GM19463 (cell line): Measurements from ENCODE around the gene ENG.
"Not testable (repeated sequence)": the region's sequence is repeated elsewhere in the genome, so short reads cannot be mapped to it uniquely, and the experiment has no call there.

Source experiments
- ATAC-seq: cut with Tn5 transposase; IDR thresholded peaks from one replicate; pipeline ENCODE4 v1.9.1; 2021; ENCODE audit warnings: mild to moderate bottlenecking, moderate library complexity; ENCODE audit not compliant: unreplicated experiment

Gene ENG

DNA sequence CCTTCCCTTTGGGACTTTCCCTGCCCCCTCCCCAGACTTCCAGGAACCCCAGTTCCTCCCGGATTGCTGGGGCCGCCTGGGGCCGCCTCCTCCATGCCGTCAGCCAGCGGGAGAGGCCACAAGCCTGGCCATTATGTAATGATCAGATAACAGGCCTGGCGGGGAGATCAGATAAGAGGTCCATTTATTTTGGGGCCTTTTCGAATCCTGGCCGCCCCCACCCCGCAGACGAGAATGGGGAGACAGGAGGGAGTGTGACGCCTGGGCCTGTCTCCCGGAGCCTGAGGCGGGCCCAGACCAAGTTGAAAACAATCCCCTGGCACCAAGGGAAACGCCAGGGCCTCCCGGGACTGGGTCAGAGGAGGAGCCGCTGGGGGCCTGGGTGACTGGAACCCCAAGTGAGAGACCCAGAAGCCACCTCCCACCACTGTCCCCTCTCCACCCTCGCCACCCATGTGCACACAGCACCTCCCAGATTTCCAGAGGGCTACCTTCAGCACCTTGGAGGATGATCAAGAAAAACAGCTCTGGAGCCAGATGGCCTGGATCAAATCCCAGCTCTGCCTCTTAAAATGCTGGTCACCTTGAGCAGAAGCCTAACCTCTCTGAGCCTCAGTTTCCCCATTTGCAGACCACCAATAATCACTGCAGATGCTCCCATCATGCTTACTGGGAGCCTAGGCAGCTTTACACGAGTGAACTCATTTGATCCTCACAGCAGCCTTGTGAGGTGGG, 7.8 kb downstream of the ENG start:
- no peak for ATAC-seq

DNA sequence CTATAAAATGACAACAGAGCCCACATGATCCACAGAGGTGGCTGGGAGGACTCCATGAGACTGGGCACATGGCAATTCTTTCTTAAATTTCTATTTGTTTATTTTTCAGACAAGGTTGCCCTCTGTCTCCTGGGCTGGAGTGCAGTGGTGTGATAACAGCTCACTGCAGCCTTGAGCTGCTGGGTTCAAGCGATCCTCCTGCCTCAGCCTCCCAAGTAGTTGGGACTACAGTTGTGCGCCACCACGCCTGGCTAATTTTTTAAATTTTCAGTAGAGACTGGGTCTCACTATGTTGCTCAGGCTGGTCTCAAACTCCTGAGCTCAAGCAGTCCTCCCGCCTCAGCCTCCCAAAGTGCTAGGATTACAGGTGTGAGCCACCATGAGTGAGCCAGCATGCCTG, 8.8 kb downstream of the ENG start:
- ATAC-seq = not testable (repeated sequence)

DNA sequence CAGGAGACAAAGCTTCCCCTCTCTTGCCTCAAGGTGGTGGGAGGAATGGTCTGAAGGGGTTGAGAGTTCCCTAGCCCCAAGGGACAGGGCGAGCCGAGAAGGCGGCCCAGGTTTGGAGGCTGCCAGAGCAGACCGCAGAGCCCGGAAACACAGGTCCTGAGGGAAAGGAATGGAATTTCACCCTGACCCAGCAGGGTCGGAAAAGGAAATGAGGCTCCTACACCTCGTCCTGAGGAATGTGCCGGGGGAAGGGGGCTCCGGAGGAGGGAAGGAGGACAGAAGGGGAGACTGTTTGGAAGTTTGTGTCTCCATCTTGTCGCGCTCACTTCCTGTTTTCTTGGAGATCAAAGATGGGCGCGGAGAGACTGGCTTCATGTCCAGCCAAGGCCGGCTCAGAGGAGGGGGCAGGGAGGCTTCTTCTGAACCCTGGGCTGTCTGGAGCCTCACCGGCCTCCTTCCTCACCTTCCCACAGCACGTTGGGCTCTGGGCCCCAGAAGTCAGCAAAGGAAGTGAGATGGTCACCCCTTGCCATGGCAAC, 9.6 kb downstream of the ENG start:
- no peak for ATAC-seq

DNA sequence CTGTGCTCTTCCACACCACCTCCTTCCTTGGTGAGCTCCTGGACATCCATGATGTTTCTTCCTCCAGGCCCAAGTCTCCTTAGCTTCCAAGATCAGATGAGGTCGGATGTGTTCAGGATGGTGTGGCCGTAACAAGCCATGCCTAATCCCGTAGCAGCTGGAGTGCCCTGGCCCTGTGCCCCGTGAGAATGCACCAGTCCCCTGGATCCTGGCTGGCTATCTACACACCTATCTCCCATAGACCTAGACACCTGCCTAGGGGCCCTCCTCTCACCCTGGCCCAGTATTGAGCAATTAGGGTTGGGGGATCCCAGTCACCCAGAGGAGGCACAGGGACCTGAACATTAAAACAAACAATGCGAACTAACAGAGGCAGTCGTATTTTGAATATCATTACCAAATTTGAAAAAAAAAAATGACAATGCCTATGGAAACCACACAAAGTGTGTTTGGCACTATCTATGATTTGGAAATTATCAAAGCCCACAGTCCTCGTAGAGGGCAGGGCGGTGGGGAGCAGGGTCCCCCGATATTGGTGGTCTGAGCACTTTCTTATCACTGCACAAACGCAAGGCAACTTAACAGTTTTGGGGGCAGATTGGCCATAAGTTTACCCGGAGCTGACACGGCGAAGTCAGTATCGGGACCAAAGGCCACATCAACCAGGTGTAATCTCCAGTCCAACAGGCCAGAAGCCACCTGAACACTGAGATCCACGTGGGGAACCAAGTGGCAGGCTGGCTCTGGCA, 13.2 kb downstream of the ENG start:
- ATAC-seq = no peak

DNA sequence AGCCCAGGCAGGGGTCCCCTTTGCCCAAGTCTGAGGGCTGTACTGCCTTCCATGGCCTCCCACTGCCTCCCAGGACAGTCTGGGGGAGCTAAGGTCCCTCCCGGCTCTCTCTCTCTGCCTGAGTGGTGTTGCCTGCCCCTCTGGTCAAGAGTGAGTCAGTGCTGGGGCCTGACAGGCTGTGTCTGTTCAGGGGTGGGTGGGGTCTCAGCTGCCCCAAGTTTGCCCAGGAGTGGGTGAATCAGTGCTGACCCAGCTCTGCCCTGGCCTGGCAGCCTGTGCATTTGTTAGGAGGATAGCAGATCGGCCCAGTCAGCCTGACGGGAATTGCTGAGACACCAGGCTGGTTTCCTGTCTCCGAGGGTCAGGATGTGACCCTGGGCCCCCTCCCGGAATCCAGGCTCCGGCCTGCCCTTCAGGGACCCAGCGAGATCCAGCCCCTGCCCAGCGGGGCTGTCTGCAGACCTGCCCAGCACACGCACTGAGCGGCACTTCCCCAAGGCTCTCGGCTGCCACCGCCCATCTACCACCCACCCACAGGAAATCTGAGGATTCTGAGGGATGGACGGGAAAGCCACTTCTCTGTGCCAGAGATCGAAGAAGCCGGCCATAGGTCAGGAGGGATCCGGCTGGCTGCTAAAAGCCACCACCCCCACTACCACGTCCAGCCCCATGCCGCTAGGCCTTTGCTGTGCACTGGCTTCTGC, 15.9 kb downstream of the ENG start:
- ATAC-seq = no peak

DNA sequence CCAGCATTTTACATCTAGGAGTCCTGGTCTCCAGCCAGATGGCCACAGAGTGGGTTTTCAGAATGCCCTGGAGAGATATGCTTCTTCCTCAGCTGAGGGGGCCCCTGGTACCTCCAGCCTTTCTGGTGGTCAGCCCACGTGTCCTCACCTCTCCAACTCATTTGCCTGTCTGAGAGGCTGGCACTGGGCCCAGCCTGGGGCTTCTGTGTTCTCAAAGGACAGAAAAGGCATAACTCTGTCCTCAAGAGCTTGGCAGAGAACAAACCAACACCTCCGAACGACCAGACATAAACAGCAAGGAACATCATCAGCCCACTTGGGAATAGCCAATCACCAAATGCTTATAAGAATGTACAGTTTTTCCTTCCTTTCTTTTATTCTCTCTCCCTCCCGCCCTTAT, 17.1 kb downstream of the ENG start:
- no peak for ATAC-seq

DNA sequence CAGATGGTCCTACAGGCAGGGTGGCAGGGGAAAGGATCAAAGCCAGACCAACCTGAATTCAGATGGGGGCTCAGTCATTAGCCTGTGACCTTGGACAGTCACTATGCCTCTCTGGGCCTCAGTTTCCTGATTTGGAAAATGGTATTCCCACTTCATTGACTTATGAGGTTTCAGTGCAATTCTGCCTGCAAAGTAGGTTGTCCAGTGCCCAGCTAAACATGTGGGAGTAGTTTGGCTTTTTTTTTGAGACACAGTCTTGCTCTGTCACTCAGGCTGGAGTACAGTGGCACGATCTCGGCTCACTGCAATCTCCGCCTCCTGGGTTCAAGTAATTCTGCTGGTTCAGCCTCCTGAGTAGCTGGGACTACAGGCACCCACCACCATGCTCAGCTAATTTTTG, 17.9 kb downstream of the ENG start:
- ATAC-seq = not testable (repeated sequence)

DNA sequence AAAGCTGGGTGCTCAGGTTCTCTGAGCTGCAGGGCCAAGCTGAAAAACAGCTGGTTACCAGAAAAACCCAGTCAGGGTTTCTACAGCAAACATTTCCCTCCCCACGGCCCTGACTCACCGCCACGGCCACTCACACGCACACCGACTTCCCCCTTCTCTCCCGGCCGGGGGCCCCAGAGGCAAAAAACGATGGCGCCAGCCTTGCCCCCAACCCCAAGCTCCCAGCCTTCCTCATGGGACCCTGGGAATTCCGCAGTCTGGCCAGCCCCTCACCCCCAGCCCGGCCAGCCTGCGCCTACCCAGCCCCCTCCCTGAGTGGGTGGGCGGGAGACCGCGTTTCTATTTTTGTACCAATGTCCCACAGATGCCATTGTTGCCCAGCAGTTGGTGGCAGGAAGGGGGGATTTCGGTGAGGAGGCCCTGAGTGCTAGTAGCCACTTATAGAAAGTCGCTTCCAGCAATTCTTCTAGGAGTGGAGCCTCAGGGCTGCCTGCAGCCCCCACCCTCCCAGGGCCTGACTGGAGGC, 18.4 kb downstream of the ENG start:
- ATAC-seq = no peak

DNA sequence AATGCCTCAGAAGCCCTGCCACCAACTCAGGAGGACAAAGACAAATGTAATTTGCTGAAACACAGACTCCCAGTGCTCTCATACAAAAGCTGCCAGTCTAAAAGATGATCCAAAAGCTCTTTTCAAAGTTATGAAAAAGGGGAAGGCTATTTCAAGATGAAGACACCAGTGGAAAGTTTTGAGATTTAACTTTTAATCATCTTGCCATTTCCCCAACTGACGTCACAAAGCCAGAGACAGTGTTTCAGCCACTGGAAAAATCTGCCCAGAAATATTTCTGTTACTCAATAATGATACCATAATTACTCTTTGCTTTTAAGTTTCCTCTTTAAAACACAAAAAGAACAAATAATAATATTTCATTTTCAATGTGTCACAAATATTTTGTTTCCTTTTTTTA, 20.9 kb downstream of the ENG start:
- ATAC-seq = no peak

DNA sequence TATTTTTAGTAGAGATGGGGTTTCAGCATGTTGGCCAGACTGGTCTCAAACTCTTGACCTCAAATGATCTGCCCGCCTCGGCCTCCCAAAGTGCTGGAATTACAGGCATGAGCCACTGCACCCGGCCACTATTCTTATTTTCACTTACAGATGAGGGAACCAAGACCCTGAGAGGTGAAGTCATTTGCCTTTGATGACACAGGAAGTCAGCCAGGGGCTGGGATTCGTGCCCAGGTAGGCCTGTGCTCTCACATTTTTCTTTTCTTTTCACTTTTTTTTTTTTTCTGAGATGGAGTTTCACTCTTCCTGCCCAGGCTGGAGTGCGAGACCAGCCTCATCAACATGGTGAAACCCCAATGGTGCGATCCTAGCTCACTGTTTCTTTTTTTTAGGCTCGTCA, 22.2 kb downstream of the ENG start:
- no peak for ATAC-seq

DNA sequence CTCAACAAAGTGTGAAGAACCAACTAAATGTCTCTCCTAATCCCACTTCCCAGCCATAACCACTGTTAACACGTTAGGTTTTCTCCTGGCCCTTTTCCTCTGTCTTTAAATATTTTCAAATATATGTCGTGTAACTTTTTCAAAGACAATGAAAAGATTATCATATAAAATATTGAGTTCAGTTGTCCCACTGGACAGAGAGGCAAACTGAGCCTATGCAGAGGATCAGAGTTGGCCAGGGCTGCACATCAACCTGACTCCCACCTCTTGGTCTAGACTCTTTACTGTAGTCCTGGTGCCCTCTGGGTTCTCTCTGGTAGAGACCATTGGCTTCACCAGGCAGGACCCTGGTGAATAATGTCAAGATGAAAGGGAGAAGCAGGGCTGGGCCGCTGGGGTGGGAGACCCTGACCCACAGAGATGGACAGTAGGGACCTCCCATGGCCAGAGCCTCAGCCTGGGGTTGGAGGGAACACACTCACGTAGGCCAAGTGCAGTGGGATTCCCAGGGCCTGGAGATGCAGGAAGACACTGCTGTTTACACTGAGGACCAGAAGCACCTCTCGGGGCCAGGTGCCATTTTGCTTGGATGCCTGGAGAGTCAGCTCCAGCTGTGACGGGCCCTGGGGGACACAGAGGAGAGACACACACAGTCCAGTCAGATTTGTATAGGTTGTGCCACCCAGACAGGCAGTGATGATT, 25.1 kb downstream of the ENG start:
- ATAC-seq = no peak

DNA sequence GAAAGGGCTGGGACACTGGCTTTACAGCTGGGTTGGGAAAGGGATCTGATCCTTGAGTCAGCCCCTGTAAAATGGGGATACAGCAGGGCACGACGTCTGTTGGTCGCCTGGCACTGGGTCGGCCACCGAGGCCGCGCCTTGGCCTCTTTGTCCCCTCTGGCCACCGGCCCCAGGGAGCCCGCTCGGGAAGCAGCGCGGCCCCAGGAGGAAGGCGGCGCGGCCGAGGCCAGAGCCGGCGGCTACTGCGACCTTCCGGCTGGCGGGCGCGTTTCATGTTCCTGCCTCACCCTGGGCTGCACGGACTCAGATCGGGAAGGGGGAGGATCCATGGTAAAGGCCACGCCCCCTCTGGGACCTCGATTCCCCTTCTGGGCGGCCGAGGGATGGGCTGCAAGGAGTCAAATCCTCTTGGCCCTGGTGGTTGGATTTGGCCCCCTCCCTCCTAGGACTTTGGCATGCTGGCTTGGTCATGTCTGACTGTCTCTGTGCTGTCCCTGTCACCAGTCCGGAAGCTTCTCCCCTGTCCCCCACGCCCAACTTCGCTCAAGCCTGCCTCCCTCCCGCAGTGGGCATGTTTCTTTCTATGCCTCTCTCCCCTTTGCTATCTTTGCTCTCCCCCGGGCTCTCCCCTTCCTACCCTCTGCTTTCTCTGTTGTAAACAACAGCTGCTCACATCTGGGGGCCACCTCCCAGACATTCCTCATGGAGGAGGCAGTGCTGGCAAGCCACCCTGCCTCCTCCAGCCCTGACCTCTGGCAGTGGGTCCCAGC, 26.0 kb downstream of the ENG start:
- no peak for ATAC-seq

DNA sequence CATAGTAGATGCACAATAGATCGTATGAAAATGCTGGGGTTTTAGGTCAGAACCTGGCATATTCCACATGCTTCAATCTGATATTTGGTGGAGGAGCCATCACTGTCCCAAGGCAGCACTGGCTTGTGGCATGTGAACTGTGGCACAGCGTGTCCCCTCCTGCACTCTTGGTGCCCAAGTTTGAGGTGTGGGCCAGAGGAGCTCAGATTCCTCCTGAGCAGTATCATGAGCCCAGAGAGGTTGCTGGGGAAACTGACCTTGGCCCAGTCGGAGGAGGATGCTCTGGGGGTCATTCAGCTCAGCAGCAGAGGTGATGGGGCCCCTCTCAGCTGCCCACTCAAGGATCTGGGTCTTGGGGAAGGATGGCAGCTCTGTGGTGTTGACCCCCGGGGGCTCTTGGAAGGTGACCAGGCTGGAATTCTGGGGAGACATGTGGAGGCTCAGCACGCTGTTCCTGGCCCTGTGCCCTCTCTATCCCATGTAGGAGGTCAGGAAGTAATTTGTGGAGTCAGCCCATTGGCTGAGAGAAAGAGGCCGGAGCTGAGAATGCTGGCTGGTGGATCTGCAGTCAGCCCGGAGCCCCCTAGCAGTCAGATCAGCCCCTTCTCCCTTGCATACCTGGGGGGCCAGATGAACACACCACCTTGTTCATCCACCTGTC, 28.1 kb downstream of the ENG start:
- ATAC-seq = no peak

DNA sequence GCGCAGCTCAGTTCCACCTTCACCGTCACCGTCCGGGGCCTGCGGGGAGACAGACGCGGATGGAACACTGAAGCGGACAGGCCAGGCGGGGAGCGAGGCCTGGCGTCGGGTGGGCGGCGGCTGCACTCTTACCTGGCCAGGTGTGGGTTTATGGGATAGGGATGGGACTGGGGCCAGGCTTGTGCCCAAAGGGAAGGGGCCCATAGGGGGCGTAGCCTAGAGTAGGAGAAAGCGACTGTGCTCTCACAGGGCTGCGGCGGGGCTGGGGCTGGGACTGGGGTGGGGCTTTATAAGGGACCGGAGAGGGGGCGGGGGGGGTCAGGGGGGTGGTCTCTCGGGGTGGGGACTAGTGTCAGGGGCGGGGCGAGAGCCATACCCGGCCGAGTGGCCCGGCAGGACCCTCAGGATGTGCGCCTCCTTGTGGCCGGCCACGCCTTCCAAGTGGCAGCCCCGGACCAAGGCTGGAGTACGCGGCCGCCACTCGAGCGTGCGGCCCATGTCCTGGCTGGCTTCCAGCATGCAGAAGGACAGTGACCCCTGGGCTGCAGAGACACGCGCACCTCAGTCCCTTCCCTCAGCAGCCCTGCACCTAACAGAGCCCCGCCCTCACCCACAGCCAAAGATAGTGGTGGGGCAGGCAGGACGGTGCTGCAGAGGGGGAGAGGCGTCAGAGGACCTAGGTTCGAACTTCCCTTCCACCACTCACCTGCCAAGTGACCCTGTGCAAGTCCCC, 29.0 kb downstream of the ENG start:
- no peak for ATAC-seq

DNA sequence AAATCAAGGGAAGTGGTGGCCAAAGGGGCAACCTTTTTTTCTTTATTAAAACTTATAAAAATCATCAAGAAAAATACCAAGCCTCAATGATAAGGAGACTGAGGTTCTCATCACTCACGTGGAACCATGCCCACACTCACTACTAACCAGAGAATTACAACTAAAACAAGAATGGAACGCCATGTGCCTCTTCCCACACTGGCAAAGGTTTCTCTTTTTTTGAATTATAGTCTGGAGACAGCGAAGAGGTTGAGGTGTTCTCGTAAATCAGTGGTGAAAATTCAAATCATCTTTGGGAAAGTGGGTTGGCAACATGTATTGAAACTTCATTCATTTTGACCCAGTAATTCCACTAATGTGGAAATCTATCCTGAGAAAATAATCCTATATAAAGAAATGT, 32.4 kb downstream of the ENG start:
- ATAC-seq = no peak

DNA sequence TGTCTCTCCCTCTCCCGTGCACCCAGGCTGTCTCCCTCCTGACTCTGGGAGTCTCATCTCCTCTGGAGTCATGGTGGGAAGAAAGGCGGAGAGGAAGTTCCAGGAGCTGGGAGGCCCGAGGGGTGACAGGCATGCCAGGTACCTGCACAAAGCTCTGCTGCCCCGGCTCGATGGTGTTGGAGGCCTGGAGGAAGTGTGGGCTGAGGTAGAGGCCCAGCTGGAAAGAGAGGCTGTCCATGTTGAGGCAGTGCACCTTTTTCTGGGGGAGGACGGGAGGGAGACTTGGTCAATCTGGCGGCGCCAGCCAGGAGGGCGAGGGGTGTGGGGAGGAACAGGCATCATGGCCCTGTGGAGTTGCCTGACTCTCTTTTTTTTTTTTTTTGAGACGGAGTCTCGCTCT, 35.9 kb downstream of the ENG start:
- ATAC-seq = no peak

DNA sequence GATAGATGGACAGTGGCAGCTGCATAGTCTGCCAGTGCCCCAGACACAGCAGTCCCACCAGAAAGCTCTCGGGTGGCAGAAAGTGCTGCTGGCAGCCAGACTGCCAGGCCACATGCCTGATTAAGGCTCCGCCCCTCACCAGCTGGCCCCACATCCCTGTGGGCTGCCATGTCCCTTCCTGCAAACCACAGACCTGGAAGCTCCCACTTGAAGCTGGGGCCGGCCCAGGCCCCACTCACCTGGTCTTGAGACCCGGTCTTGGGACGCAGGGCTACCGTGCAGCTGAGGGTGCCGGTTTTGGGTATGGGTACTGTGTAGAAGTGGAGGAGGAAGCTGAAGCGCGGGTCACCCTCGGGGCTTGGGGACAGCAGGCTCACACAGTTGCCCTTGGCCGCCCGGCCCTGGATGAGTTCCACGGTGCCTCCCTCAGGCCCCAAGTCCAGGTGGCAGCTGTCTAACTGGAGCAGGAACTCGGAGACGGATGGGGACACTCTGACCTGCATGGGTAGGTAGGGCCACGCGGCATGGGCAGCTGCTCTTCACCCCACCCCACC, 36.5 kb downstream of the ENG start:
- ATAC-seq = no peak

DNA sequence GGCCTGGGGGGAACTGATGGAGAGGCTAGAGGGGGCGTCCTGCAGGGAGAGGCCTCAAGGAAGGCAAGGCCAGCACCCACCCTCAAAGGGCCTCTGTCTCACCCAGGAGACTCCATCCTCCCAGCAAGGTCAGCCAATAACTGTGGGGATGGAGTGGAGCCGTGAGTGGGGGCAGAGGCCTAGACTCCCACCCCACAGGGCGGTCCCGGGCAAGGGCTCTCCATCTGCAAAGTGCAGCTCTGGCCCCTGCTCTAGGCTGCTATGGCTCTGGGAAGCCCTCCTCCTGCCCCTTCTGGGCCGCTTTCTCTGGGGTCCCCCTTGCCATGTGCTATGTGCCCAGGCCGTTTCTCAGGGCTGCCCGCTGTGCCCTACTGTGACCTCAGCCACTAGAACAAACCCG, 37.7 kb downstream of the ENG start:
- ATAC-seq = no peak

DNA sequence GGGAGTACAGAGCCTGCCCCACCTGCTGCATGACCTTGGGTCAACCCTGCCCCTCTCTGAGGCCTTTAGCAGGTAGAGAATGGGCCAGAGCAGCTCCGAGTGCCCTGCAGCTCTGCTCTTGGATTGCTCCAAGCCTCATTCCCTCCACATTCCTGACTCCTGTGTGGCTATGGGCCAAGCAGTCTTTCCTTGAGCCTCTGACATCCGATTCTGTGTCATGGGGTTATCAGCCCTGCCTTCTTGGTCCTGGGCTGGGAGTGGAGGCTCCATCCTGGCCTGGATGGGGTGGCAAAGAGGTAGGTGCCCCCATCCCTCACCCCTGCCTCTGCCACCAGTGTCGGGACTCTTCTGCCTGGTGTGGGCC, 38.1 kb downstream of the ENG start:
- no peak for ATAC-seq
